ENCODE measurements around the gene FAM216A. TPM values are rescaled to one million over a fixed set of nuclear protein-coding genes. Genes with fewer than 3 reads are reported as not detected.
"Not testable (repeated sequence)": the region's sequence is repeated elsewhere in the genome, so short reads cannot be mapped to it uniquely, and the experiment has no call there.

The FAM216A gene
- total RNA-seq, result 2.2 TPM

- peak; percentile 91 for ATAC-seq
- peak; percentile 97 for DNase-seq (ENCODE audit: low spot score)
Measured at GRCh38 chr12:110468214-110469048, at the start of gene FAM216A, which contains the start of gene GPN3. TSS of gene FAM216A (plus strand) at chr12:110468845. CDS start at chr12:110468876, 31 bp downstream. TSS of gene GPN3 (minus strand) at chr12:110468257. CDS start at chr12:110468203, 54 bp downstream.

- not testable (repeated sequence) for ATAC-seq
Measured at GRCh38 chr12:110420644-110421043, 48.0 kb upstream of the FAM216A start.

GRCh38 chr12:110421159-110421661 lies 47.4 kb upstream of the FAM216A start:
- ATAC-seq, result no peak
- DNase-seq (ENCODE audit: low spot score), result no peak

More at GRCh38 chr12:110420644-110421043, 48.0 kb upstream of the FAM216A start:
- DNase-seq (ENCODE audit: low spot score), result not testable (repeated sequence)

GRCh38 chr12:110421701-110422100 lies 46.9 kb upstream of the FAM216A start:
- no peak for ATAC-seq
- no peak for DNase-seq (ENCODE audit: low spot score)

- ATAC-seq, result no peak
- DNase-seq (ENCODE audit: low spot score), result no peak
Measured at GRCh38 chr12:110424237-110424636, 44.4 kb upstream of the FAM216A start.

GRCh38 chr12:110426406-110426805 lies 42.2 kb upstream of the FAM216A start:
- DNase-seq (ENCODE audit: low spot score) (no peak), ATAC-seq (no peak)

- not testable (repeated sequence) for DNase-seq (ENCODE audit: low spot score); ATAC-seq
Measured at GRCh38 chr12:110429676-110430075, 39.0 kb upstream of the FAM216A start.

GRCh38 chr12:110431957-110432587 lies 36.6 kb upstream of the FAM216A start:
- ATAC-seq, result no peak
- no peak for DNase-seq (ENCODE audit: low spot score)

- ATAC-seq, result no peak
Measured at GRCh38 chr12:110436231-110436630, 32.4 kb upstream of the FAM216A start.

GRCh38 chr12:110444455-110444854 lies 24.2 kb upstream of the FAM216A start:
- ATAC-seq, result no peak
- no peak for DNase-seq (ENCODE audit: low spot score)

More at GRCh38 chr12:110436231-110436630, 32.4 kb upstream of the FAM216A start:
- no peak for DNase-seq (ENCODE audit: low spot score)

GRCh38 chr12:110449799-110450497 lies 18.7 kb upstream of the FAM216A start, which contains the start of gene ARPC3:
TSS of gene ARPC3 (minus strand) at chr12:110450337. CDS start at chr12:110450260, 77 bp downstream.
- ATAC-seq, result peak; percentile 96
- peak; percentile 96 for DNase-seq (ENCODE audit: low spot score)

- no peak for DNase-seq (ENCODE audit: low spot score)
Measured at GRCh38 chr12:110451263-110451662, 17.4 kb upstream of the FAM216A start.

GRCh38 chr12:110453569-110454296 lies 14.9 kb upstream of the FAM216A start:
- DNase-seq (ENCODE audit: low spot score), result no peak
- peak; percentile 25 for ATAC-seq

More at GRCh38 chr12:110451263-110451662, 17.4 kb upstream of the FAM216A start:
- ATAC-seq, result no peak

- DNase-seq (ENCODE audit: low spot score), result no peak
Measured at GRCh38 chr12:110458756-110459155, 9.9 kb upstream of the FAM216A start.

GRCh38 chr12:110461189-110461588 lies 7.5 kb upstream of the FAM216A start:
- ATAC-seq; DNase-seq (ENCODE audit: low spot score): not testable (repeated sequence)

More at GRCh38 chr12:110458756-110459155, 9.9 kb upstream of the FAM216A start:
- no peak for ATAC-seq

- DNase-seq (ENCODE audit: low spot score) (no peak), ATAC-seq (no peak)
Measured at GRCh38 chr12:110465024-110465423, 3.6 kb upstream of the FAM216A start.

- ATAC-seq; DNase-seq (ENCODE audit: low spot score): not testable (repeated sequence)
Measured at GRCh38 chr12:110465765-110466164, 2.9 kb upstream of the FAM216A start.

- no peak for ATAC-seq
- no peak for DNase-seq (ENCODE audit: low spot score)
Measured at GRCh38 chr12:110466791-110467190, 1.9 kb upstream of the FAM216A start.

GRCh38 chr12:110467847-110468213 lies 815 bp upstream of the FAM216A start:
- ATAC-seq (no peak), DNase-seq (ENCODE audit: low spot score) (no peak)

GRCh38 chr12:110475426-110475825 lies 6.8 kb downstream of the FAM216A start:
- no peak for ATAC-seq
- no peak for DNase-seq (ENCODE audit: low spot score)
